SU-DHL-6 (cell line): ENCODE measurements around the gene CSK.

Source experiments
- H2AFZ ChIP-seq: fragments of 200-600 bp; sonication (generic); 2 replicates; pipeline ENCODE4 v1.6.1; 2014; ENCODE audit warnings: low read depth, mild to moderate bottlenecking, moderate library complexity, mixed read lengths, antibody characterized with exemption, low read length; ENCODE audit not compliant: severe bottlenecking
- H3F3A ChIP-seq: fragments of 200-600 bp; shearing (Covaris generic); 2 replicates; pipeline ENCODE4 v1.6.0; 2016; ENCODE audit warnings: antibody characterized with exemption, mild to moderate bottlenecking; ENCODE audit not compliant: insufficient read depth
- H3K27ac ChIP-seq: fragments of 200-600 bp; sonication (generic); 2 replicates; pipeline ENCODE4 v1.5.1; 2016; ENCODE audit warnings: low read depth, mild to moderate bottlenecking, low read length, moderate library complexity, mixed read lengths
- H3K27me3 ChIP-seq: fragments of 200-600 bp; sonication (generic), shearing (Covaris generic); 2 replicates; pipeline ENCODE4 v1.6.0; 2014; ENCODE audit warnings: mild to moderate bottlenecking, low read length
- H3K36me3 ChIP-seq: fragments of 200-600 bp; sonication (generic); 2 replicates; pipeline ENCODE4 v1.6.1; 2014; ENCODE audit warnings: mild to moderate bottlenecking, low read length, mixed read lengths
- H3K4me2 ChIP-seq: fragments of 300-600, 200-600 bp; shearing (Covaris generic), sonication (generic); 2 replicates; pipeline ENCODE4 v1.6.0; 2014; ENCODE audit warnings: low read length, low read depth, mild to moderate bottlenecking; ENCODE audit not compliant: poor library complexity, severe bottlenecking
- H3K4me3 ChIP-seq: fragments of 200-600 bp; sonication (generic); 2 replicates; pipeline ENCODE4 v1.5.1; 2014; ENCODE audit warnings: antibody characterized with exemption, low read length, mild to moderate bottlenecking, mixed read lengths; ENCODE audit not compliant: insufficient read depth, poor library complexity, severe bottlenecking
- H3K79me2 ChIP-seq: fragments of 200-600 bp; sonication (generic); 2 replicates; pipeline ENCODE4 v1.6.1; 2014; ENCODE audit warnings: mild to moderate bottlenecking, low read length, moderate library complexity; ENCODE audit not compliant: insufficient read depth
- H3K9ac ChIP-seq: fragments of 200-600 bp; sonication (generic); 2 replicates; pipeline ENCODE4 v1.7.0; 2014; ENCODE audit warnings: mild to moderate bottlenecking, low read length
- H3K9me2 ChIP-seq: fragments of 200-600 bp; sonication (generic); replicated peaks from 2 replicates; pipeline ENCODE4 v1.6.1; 2014; ENCODE audit warnings: low read length; ENCODE audit not compliant: insufficient read depth
- H3K9me3 ChIP-seq: fragments of 200-600 bp; sonication (generic); 2 replicates; pipeline ENCODE4 v1.6.1; 2014; ENCODE audit warnings: low read length, mixed read lengths; ENCODE audit not compliant: insufficient read depth
- H4K20me1 ChIP-seq: fragments of 200-600 bp; sonication (generic); 2 replicates; pipeline ENCODE4 v1.6.1; 2014; ENCODE audit warnings: low read depth, mild to moderate bottlenecking, antibody characterized with exemption, low read length, moderate library complexity, mixed read lengths
- EZH2phosphoT487 ChIP-seq: fragments of 200-600 bp; sonication (generic), shearing (Covaris generic); conservative IDR thresholded peaks from 2 replicates; pipeline ENCODE4 v1.6.1; 2018; ENCODE audit warnings: mild to moderate bottlenecking, antibody characterized with exemption, low read length, moderate library complexity, mixed read lengths
- TF ChIP-seq, protein P1 (sequence below): fragments of 200-600 bp; sonication (generic); IDR thresholded peaks from one replicate; pipeline ENCODE4 v1.5.1; 2017; ENCODE audit warnings: antibody characterized with exemption, mild to moderate bottlenecking, low read length, moderate library complexity; ENCODE audit not compliant: insufficient read depth, poor library complexity, severe bottlenecking

Gene CSK

DNA sequence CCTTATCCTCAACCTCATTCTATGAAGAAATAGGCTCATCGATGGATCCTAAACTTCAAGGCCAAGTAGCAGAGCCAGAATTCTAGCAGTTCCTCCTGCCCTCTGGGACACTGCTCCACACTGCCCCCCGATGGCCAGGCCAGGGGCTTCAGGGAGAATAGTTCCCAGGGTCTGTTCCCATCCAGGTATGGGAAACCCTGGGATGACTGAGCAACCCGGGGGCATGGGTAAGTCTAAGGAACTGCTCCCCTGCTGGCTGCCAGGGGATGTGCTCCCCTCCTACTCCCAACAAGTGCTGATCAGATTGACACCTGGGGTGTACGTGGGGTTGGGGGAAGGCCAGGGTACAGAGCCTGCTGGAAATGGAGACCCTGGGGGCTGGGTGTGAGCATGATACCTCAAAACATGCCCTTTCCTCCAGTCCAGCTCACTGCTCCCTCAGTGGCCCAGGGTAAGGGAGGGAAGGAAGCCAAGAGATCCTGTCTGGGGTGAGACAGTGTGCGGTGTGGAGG is 53.5 kb downstream of the CSK start:
- no peak overlapping the region for H3K4me3 ChIP-seq
- H4K20me1 ChIP-seq, result no peaks in the 10 kb centered on the region
- H3K9me3 ChIP-seq, result no peaks in the 10 kb centered on the region
- H3K9me2 ChIP-seq, result no peaks in the 10 kb centered on the region
- no peaks in the 10 kb centered on the region for H3K36me3 ChIP-seq
- TF ChIP-seq EZH2phosphoT487, result no peak
- TF ChIP-seq, protein P1, sequence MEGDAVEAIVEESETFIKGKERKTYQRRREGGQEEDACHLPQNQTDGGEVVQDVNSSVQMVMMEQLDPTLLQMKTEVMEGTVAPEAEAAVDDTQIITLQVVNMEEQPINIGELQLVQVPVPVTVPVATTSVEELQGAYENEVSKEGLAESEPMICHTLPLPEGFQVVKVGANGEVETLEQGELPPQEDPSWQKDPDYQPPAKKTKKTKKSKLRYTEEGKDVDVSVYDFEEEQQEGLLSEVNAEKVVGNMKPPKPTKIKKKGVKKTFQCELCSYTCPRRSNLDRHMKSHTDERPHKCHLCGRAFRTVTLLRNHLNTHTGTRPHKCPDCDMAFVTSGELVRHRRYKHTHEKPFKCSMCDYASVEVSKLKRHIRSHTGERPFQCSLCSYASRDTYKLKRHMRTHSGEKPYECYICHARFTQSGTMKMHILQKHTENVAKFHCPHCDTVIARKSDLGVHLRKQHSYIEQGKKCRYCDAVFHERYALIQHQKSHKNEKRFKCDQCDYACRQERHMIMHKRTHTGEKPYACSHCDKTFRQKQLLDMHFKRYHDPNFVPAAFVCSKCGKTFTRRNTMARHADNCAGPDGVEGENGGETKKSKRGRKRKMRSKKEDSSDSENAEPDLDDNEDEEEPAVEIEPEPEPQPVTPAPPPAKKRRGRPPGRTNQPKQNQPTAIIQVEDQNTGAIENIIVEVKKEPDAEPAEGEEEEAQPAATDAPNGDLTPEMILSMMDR, result peak; percentile 92
- H3K9ac ChIP-seq, result no peak overlapping the region
- no peaks in the 10 kb centered on the region for H3K27me3 ChIP-seq
- no peaks in the 10 kb centered on the region for H3K79me2 ChIP-seq
- no peak overlapping the region for H3K4me2 ChIP-seq
- no peak overlapping the region for H2AFZ ChIP-seq
- H3K27ac ChIP-seq, result no peak overlapping the region
- no peaks in the 10 kb centered on the region for H3F3A ChIP-seq

DNA sequence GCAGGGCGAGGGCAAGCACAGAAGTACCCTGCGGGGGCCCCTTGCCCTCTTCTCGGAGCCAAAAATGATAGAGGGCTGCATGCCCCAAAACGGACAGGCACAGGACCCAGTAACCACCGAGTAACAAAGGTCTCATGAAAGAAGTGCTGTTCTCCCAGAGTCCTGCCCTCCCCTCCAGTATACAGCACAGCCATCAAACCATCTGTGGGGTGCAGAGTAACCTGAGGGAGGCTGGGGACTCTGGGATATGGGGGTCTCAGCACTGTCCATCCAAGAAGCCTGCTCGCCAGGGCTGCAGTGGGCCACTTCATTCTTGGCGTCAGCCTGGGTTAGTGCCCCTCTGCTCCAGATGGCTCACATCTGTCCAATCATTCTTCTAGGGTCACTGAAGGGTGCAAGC is 55.0 kb downstream of the CSK start:
- Histone ChIP-seq H3K27ac (no peak overlapping the region), H3K27me3 (no peaks in the 10 kb centered on the region), H3K9me2 (no peaks in the 10 kb centered on the region), H4K20me1 (no peaks in the 10 kb centered on the region), H2AFZ (no peak overlapping the region), H3K36me3 (no peaks in the 10 kb centered on the region), H3K79me2 (no peaks in the 10 kb centered on the region), H3K9ac (no peak overlapping the region), H3K4me3 (no peak overlapping the region), H3F3A (no peaks in the 10 kb centered on the region), H3K4me2 (no peak overlapping the region), H3K9me3 (no peaks in the 10 kb centered on the region)
- no peak for TF ChIP-seq EZH2phosphoT487
- TF ChIP-seq, protein P1, result no peak

DNA sequence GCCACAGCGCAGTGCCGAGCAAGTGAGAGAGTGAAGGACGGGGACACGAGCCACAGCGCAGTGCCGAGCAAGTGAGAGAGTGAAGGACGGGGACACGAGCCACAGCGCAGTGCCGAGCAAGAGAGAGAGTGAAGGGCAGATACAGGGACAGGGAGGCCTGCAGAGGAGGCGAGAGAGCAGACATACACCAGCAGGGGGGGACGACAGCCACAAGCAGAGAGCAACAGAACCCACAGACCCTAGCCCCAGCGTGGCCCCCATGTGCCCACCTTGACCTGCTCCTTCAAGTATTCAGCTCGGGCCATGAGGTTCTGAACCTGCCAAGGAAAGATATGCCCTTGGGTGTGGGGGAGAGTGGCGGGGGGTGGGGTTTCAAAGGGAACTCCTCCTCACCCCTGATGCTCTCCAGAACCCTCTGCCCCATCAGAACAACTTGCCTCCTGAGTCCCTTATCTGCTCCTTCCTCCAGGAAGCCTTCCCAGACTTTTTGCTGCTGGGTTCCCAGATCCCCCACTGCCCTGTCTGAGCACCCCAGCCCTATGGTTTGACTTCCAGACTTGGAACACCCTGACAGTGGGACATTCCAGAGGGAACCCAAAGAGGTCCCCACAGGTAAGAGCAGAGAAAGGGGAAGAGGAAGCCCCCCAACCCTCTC is 55.7 kb downstream of the CSK start:
- no peaks in the 10 kb centered on the region for H3K36me3 ChIP-seq
- no peak overlapping the region for H3K4me2 ChIP-seq
- H3K9ac ChIP-seq, result no peak overlapping the region
- no peak overlapping the region for H3K27ac ChIP-seq
- no peaks in the 10 kb centered on the region for H3K27me3 ChIP-seq
- no peaks in the 10 kb centered on the region for H3K9me2 ChIP-seq
- TF ChIP-seq, protein P1, result no peak
- TF ChIP-seq EZH2phosphoT487, result no peak
- no peaks in the 10 kb centered on the region for H3F3A ChIP-seq
- H3K9me3 ChIP-seq, result no peaks in the 10 kb centered on the region
- H3K4me3 ChIP-seq, result no peak overlapping the region
- H4K20me1 ChIP-seq, result no peaks in the 10 kb centered on the region
- H3K79me2 ChIP-seq, result no peaks in the 10 kb centered on the region
- no peak overlapping the region for H2AFZ ChIP-seq
